Keratinocyte (primary cell): Measurements from ENCODE around the gene OR5T2. TPM values are rescaled to one million over a fixed set of nuclear protein-coding genes. Genes with fewer than 3 reads are reported as not detected.

Experiments used
- DNase-seq: peaks from one replicate; pipeline ENCODE4 v3.0.0-alpha.2; 2011; ENCODE audit warnings: low read depth, missing footprints, low spot score
- FAIRE-seq: peaks from 2 replicates; lab custom pipeline; 2011; peaks lifted over from hg19 to GRCh38; lab: Jason Lieb, UNC
- H2AFZ ChIP-seq: 2 replicates; pipeline ENCODE4 v1.6.0; 2012; ENCODE audit warnings: low read length, control low read depth, inconsistent platforms; ENCODE audit not compliant: control insufficient read depth
- H3K27ac ChIP-seq: 2 replicates; pipeline ENCODE4 v1.5.1; 2011; ENCODE audit warnings: low read length; ENCODE audit not compliant: control insufficient read depth, insufficient read depth
- H3K27me3 ChIP-seq: 3 replicates; pipeline ENCODE4 v1.6.0; 2011; ENCODE audit warnings: low read length; ENCODE audit not compliant: control insufficient read depth, insufficient read depth; ENCODE audit errors: extremely low read depth
- H3K36me3 ChIP-seq, 2 experiments: 2 replicates in 1 of 2; 3 replicates in 1 of 2; pipeline ENCODE4 v1.5.1; 2011; ENCODE audit warnings: low read length in 2 of 2, mild to moderate bottlenecking in 1 of 2; ENCODE audit not compliant: control insufficient read depth in 2 of 2, insufficient read depth in 2 of 2; ENCODE audit errors: extremely low read depth in 1 of 2
- H3K4me1 ChIP-seq: 3 replicates; pipeline ENCODE4 v1.5.1; 2011; ENCODE audit warnings: low read length; ENCODE audit not compliant: control insufficient read depth, insufficient read depth; ENCODE audit errors: extremely low read depth
- H3K4me2 ChIP-seq: 3 replicates; pipeline ENCODE4 v1.6.0; 2011; ENCODE audit warnings: low read depth, low read length; ENCODE audit not compliant: control insufficient read depth, insufficient read depth; ENCODE audit errors: extremely low read depth
- H3K4me3 ChIP-seq, 3 experiments: fragments of 200-600 bp in 1 of 3; sonication (generic) in 1 of 3; 2 replicates in 2 of 3; 3 replicates in 1 of 3; pipeline ENCODE4 v1.5.1; 2011 to 2016; ENCODE audit warnings: low read length in 3 of 3, mild to moderate bottlenecking in 3 of 3, control low read depth in 2 of 3, inconsistent platforms in 1 of 3, low read depth in 1 of 3, mixed read lengths in 1 of 3, mixed run types in 1 of 3, moderate library complexity in 1 of 3; ENCODE audit not compliant: control insufficient read depth in 2 of 3, insufficient read depth in 2 of 3; ENCODE audit errors: extremely low read depth in 1 of 3
- H3K79me2 ChIP-seq: 2 replicates; pipeline ENCODE4 v1.6.0; 2012; ENCODE audit warnings: low read length; ENCODE audit not compliant: control insufficient read depth, insufficient read depth
- H3K9ac ChIP-seq: 3 replicates; pipeline ENCODE4 v1.6.0; 2011; ENCODE audit warnings: low read length; ENCODE audit not compliant: control insufficient read depth, insufficient read depth; ENCODE audit errors: extremely low read depth
- H3K9me1 ChIP-seq: 3 replicates; pipeline ENCODE4 v1.6.0; 2011; ENCODE audit warnings: low read length; ENCODE audit not compliant: control insufficient read depth, insufficient read depth; ENCODE audit errors: extremely low read depth
- H3K9me3 ChIP-seq: 2 replicates; pipeline ENCODE4 v1.5.1; 2012; ENCODE audit warnings: low read depth, low read length; ENCODE audit not compliant: control insufficient read depth
- H4K20me1 ChIP-seq: 3 replicates; pipeline ENCODE4 v1.6.0; 2011; ENCODE audit warnings: low read length; ENCODE audit not compliant: control insufficient read depth, insufficient read depth; ENCODE audit errors: extremely low read depth
- CTCF ChIP-seq, 3 experiments: IDR thresholded peaks in 1 of 3; conservative IDR thresholded peaks in 1 of 3; optimal IDR thresholded peaks in 1 of 3; 2 replicates in 2 of 3; 3 replicates in 1 of 3; pipeline versions ENCODE3 to v1.5.1; 2011; ENCODE audit warnings: low read length in 3 of 3, mild to moderate bottlenecking in 3 of 3, moderate library complexity in 2 of 3, control low read depth in 1 of 3, inconsistent platforms in 1 of 3; ENCODE audit not compliant: insufficient read depth in 2 of 3; ENCODE audit errors: extremely low read depth in 1 of 3
- EZH2 ChIP-seq: IDR thresholded peaks from one replicate; pipeline ENCODE4 v1.6.1; 2012; ENCODE audit warnings: inconsistent platforms, mild to moderate bottlenecking, low read length, moderate library complexity
- dilution Hi-C: fragments of 300-500 bp; cut with MboI; formaldehyde crosslinking; loops from one replicate; pipeline ENCODE4 v1.7.0; 2020; ENCODE audit warnings: low sequenced_read_pairs; ENCODE audit not compliant: extremely low pct_ligation_motif_present
- polyA minus RNA-seq, 3 experiments: library from RNA; depleted of rRNA, polyadenylated mRNA; stranded (reverse); fragments of >200 nt; gene quantifications; 1 replicate in 1 of 3; 2 replicates in 1 of 3; 3 replicates in 1 of 3; pipeline ENCODE4 v1.2.3, GENCODE V29; 2011
- polyA plus RNA-seq, 5 experiments: library from polyadenylated mRNA; depleted of rRNA in 3 of 5; stranded (reverse) in 3 of 5; stranded (forward) in 1 of 5; unstranded in 1 of 5; fragments of >200 nt; gene quantifications; 1 replicate in 1 of 5; 2 replicates in 3 of 5; 3 replicates in 1 of 5; pipeline versions ENCODE4 v1.2.1 to v1.2.3, GENCODE V29; 2011 to 2012; ENCODE audit warnings: missing spikeins in 2 of 5, low read depth in 1 of 5, low replicate concordance in 1 of 5

OR5T2 gene
- not detected in 3 replicates for polyA plus RNA-seq
- polyA plus RNA-seq (2011; ENCODE audit: low read depth), result not detected
- polyA plus RNA-seq (2011; cell fraction: cytosol; rRNA removed), result not detected in 2 replicates
- polyA plus RNA-seq (2011; cell fraction: nucleus; rRNA removed), result not detected in 2 replicates
- not detected in 2 replicates for polyA plus RNA-seq (2012; ENCODE audit: low replicate concordance)
- not detected in 3 replicates for polyA minus RNA-seq
- polyA minus RNA-seq (2011; cell fraction: cytosol; rRNA and poly(A)+ RNA removed), result not detected
- polyA minus RNA-seq (2011; cell fraction: nucleus; rRNA and poly(A)+ RNA removed), result not detected in 2 replicates

GRCh38 chr11:56234155-56234554 is at the start of gene OR5T2:
Gene OR5T2, minus strand, starts transcription at chr11:56234255. Its CDS starts 1,193 bp downstream, at chr11:56233062.
- Histone ChIP-seq H3K79me2 (no peaks in the 10 kb centered on the region), H3K36me3 (no peaks in the 10 kb centered on the region), H3K4me1 (no peaks in the 10 kb centered on the region), H3K27me3 (no peaks in the 10 kb centered on the region), H2AFZ (no peak within 1 kb of the TSS), H3K4me2 (no peak within 1 kb of the TSS), H3K4me3 (no peak within 1 kb of the TSS), H3K27ac (no peak within 1 kb of the TSS), H3K9me3 (no peaks in the 10 kb centered on the region), H4K20me1 (no peaks in the 10 kb centered on the region), H3K9me1 (no peaks in the 10 kb centered on the region), H3K9ac (no peak within 1 kb of the TSS)
- dilution Hi-C loops, result no loop called here
- FAIRE-seq (no peak), DNase-seq (no peak)
- TF ChIP-seq EZH2 (no peak), CTCF (optimal IDR thresholded peaks at IDR 0.05 in 1 of 3, IDR thresholded peaks at IDR 0.05 in 1 of 3, conservative IDR thresholded peaks at IDR 0.05 in 1 of 3; ENCODE audit: extremely low read depth in 1 of 3, insufficient read depth in 2 of 3, low read length in 3 of 3) (no peak)

- DNase-seq (no peak), FAIRE-seq (no peak)
- no peak within 1 kb of the TSS for H3K9ac ChIP-seq
- H3K4me3 ChIP-seq, result no peak within 1 kb of the TSS
- no peaks in the 10 kb centered on the region for H3K9me3 ChIP-seq
- no peaks in the 10 kb centered on the region for H3K36me3 ChIP-seq
- no peak for TF ChIP-seq EZH2
- no peak for TF ChIP-seq CTCF (optimal IDR thresholded peaks at IDR 0.05 in 1 of 3, IDR thresholded peaks at IDR 0.05 in 1 of 3, conservative IDR thresholded peaks at IDR 0.05 in 1 of 3; ENCODE audit: extremely low read depth in 1 of 3, insufficient read depth in 2 of 3, low read length in 3 of 3)
- no peak within 1 kb of the TSS for H2AFZ ChIP-seq
- no peaks in the 10 kb centered on the region for H4K20me1 ChIP-seq
- dilution Hi-C loops, result no loop called here
- no peak within 1 kb of the TSS for H3K27ac ChIP-seq
- no peak within 1 kb of the TSS for H3K4me2 ChIP-seq
- H3K4me1 ChIP-seq, result no peaks in the 10 kb centered on the region
- no peaks in the 10 kb centered on the region for H3K9me1 ChIP-seq
- H3K79me2 ChIP-seq, result no peaks in the 10 kb centered on the region
- H3K27me3 ChIP-seq, result no peaks in the 10 kb centered on the region
Observed at GRCh38 chr11:56273854-56274253, 39.8 kb upstream of the OR5T2 start, which contains the start of gene OR5T1. Gene OR5T1, plus strand, starts transcription at chr11:56274154. Its CDS starts 1,485 bp downstream, at chr11:56275639.
